SW480 (cell line): ENCODE data around the gene PRCP.

Experiments
- DNase-seq: peaks from one replicate; pipeline ENCODE4 v3.0.0-alpha.2; 2016; ENCODE audit warnings: low spot score

Gene PRCP

GRCh38 chr11:82906931-82907330 is 6.7 kb upstream of the PRCP start:
- DNase-seq: no peak

- peak; percentile 66 for DNase-seq
Measured at GRCh38 chr11:82906236-82906635, 6.0 kb upstream of the PRCP start.

DNA sequence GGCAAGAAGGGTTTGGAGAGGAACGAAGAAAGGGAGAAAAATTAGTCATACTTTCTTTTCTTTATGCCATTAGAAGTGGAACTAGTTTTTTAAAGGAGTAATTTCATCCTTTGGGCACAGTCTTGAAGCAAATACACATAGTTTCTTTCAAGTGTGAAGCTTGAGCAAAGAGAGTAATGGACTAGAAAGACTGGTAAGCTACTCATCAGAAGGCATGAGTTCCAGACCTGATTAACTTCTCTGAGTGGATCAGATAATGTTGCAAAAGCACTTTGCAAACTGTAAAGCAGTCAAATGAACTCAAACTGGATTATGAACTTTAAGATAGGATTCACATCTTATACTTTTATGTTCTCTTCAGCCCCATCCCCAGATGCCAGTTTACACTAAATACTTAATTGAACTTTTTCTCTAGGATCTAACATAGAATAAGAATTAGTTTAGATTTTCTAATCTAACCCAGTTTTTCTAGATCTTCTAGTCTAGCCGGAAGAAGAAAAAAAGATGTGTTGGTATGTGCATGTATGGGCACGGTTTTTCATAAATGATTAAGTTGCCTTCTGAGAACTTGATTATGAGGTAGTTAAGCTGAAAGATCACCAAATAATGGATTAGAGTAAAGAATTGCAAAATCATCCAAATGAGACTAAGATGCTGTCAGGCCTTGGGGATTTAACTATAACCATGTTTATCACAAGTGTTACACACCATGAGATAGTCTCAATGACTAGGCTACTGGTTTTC is 3.8 kb upstream of the PRCP start:
- DNase-seq: no peak

- DNase-seq: no peak
Measured at GRCh38 chr11:82902880-82903279, 2.6 kb upstream of the PRCP start.

- no peak for DNase-seq
Measured at GRCh38 chr11:82901922-82902485, 1.8 kb upstream of the PRCP start.

- DNase-seq: peak; percentile 99
Measured at GRCh38 chr11:82901165-82901921, 1.1 kb upstream of the PRCP start, which contains the start of gene DDIAS. DDIAS (plus strand) TSS chr11:82901736; CDS start chr11:82914739, 13,003 bp downstream.

- DNase-seq: peak; percentile 9
Measured at GRCh38 chr11:82899957-82900276, 313 bp downstream of the PRCP start.

DNA sequence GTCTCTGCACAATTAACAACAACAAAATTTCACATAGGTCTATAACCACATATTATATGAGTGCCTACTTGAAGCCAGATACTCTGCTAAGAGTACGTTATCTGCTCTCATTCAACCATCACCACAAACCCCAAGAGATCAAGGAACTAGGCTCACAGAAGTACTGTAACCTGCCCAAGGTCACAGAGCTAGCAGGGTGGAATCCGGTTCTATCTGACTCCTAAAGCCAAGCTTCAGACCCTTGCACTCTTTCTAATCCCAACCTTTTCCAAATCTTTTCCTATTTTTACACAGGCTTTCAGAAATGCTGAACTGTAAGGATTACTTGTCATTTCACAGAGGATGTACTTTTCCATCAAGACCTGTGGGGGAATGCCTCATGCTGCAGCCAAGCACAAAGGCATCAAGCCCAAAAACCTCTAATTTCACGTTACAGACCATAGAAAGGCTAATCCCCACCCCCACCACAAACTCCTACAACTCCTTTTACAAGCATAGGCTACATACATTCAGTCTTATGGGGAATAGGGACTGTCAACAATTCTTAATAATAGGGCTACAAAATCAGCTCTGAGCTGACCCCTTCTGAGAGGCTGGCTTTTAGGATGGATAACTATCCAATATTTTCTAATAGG is 927 bp downstream of the PRCP start:
- DNase-seq: no peak

DNA sequence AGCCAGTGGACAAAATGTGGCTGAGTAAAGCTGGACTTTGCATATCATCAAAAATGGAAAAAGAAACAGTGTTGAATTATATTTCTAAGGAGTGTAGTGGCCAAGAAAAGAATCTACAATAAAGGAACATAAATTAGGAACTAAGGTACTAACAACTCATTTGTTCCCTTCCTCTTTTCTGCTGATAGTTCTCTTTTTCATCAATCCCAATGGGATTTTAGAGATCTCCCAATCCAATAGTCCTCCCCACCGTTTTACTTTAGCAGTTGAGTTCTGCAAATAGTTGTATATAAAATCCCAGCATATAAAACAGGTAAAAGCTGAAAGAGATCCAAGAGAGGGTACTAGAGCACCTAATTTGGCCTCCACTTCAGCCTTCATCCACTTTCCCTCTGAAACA is 2.0 kb downstream of the PRCP start:
- DNase-seq: no peak

GRCh38 chr11:82896183-82896582 is 4.0 kb downstream of the PRCP start:
- DNase-seq: no peak

GRCh38 chr11:82895437-82896091 is 4.7 kb downstream of the PRCP start:
- DNase-seq: no peak

DNA sequence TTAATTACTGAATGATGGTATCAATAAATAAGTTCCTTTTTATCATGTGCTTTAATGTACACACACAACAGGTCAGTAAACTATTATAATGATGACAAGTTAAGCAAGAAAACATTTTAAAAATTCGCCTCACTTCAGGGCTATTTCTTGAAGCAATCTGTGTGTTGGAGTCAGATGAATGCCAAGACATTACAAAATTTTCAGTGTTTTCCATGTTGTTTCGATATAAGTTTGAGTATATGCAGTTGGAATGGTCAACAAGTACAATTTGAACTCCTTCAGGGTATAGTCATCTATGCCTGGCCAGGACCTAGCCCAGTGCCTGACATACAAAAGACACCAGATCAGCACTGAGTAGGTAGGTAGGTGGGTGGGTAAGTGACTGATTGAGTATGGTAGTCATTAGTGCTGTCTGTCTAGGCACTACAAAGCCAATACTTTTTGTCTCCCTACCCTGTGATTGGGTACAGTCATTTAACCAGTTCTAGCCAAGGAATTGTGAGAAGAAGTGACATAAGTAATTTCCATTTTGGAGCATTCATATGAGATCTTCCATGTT is 7.5 kb downstream of the PRCP start:
- no peak for DNase-seq

GRCh38 chr11:82890936-82891335 is 9.3 kb downstream of the PRCP start:
- no peak for DNase-seq

DNA sequence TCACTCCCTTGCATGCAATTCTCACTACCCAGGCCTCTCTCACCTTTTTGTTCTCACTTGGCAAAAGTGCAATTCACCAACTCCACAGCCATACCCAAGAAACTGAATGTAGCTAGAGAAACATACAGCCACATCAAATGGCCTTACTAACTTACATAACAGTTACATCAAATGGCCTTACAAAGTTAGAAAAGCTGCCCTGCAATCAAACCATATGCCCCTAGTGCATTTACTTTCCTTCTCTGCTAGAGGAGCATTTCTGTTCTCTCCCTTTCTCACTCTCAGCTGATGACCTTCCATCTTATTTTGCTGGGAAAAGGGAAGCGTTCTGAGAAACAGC is 10.3 kb downstream of the PRCP start:
- no peak for DNase-seq

- no peak for DNase-seq
Measured at GRCh38 chr11:82889133-82890001, 10.9 kb downstream of the PRCP start.

DNA sequence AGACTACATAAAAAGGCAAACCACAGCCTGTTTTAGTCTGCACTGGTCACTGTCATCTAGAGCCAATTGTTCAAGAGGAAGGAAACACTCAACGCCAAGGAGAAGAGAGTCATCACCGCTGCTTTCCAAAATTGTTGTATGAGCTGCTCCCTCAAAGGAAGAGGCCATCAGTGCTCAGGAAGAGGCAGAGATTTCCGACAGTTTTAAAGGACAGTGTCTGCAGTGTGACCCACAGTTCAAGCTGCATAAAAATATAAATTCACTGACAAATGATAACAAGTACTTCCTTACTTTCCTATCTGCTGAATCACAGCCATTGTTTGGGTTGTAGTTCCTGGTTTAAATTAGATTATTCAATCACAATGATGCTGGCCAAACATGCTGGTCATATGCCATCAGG is 16.4 kb downstream of the PRCP start:
- no peak for DNase-seq

GRCh38 chr11:82874646-82875523 is 25.3 kb downstream of the PRCP start:
- no peak for DNase-seq

- no peak for DNase-seq
Measured at GRCh38 chr11:82873919-82874333, 26.3 kb downstream of the PRCP start.

GRCh38 chr11:82872377-82873150 is 27.7 kb downstream of the PRCP start:
- no peak for DNase-seq
